Neural cell (in vitro differentiated cells): ENCODE measurements around the gene FKRP. TPM values are rescaled to one million over a fixed set of nuclear protein-coding genes. Genes with fewer than 3 reads are reported as not detected.
A peak's percentile ranks its signal among the peaks of the same experiment; 100 is the strongest.

Experiments used
- H2AFZ ChIP-seq: fragments of 200-600, 300-800 bp; sonication (generic), shearing (Covaris generic); 2 replicates; pipeline ENCODE4 v1.6.0; 2014; ENCODE audit warnings: low read depth, mild to moderate bottlenecking, antibody characterized with exemption, low read length, moderate library complexity
- H3F3A ChIP-seq: fragments of 200-600 bp; shearing (Covaris generic); 2 replicates; pipeline ENCODE4 v1.6.1; 2016; ENCODE audit warnings: mild to moderate bottlenecking, moderate library complexity, mixed read lengths, antibody characterized with exemption, low read length; ENCODE audit not compliant: insufficient read depth, poor library complexity, severe bottlenecking
- H3K27ac ChIP-seq: fragments of 200-600, 300-800 bp; sonication (generic), shearing (Covaris generic); 2 replicates; pipeline ENCODE4 v1.5.1; 2014; ENCODE audit warnings: mild to moderate bottlenecking, low read length, moderate library complexity
- H3K27me3 ChIP-seq: fragments of 300-800, 200-600 bp; sonication (generic), shearing (Covaris generic); 2 replicates; pipeline ENCODE4 v1.6.0; 2014; ENCODE audit warnings: mild to moderate bottlenecking, low read depth, low read length, moderate library complexity; ENCODE audit not compliant: insufficient read depth
- H3K36me3 ChIP-seq: fragments of 300-800, 200-600 bp; sonication (generic), shearing (Covaris generic); 2 replicates; pipeline ENCODE4 v1.5.1; 2014; ENCODE audit warnings: mild to moderate bottlenecking, antibody characterized with exemption, low read length, moderate library complexity; ENCODE audit not compliant: insufficient read depth
- H3K4me2 ChIP-seq: fragments of 300-800, 200-600 bp; sonication (generic), shearing (Covaris generic); 2 replicates; pipeline ENCODE4 v1.6.0; 2014; ENCODE audit warnings: mild to moderate bottlenecking, low read length
- H3K4me3 ChIP-seq: fragments of 300-800, 200-600 bp; sonication (generic), shearing (Covaris generic); 2 replicates; pipeline ENCODE4 v1.5.1; 2014; ENCODE audit warnings: mild to moderate bottlenecking, low read length, moderate library complexity
- H3K79me2 ChIP-seq: fragments of 200-600 bp; shearing (Covaris generic); replicated peaks from 2 replicates; pipeline ENCODE4 v1.6.0; 2014; ENCODE audit warnings: mild to moderate bottlenecking, low read length, moderate library complexity; ENCODE audit not compliant: insufficient read depth
- H3K9ac ChIP-seq: fragments of 300-800, 200-600 bp; sonication (generic), shearing (Covaris generic); 2 replicates; pipeline ENCODE4 v1.6.1; 2016; ENCODE audit warnings: mild to moderate bottlenecking, low read length, mixed read lengths
- H3K9me2 ChIP-seq: fragments of 200-600 bp; shearing (Covaris generic); 2 replicates; pipeline ENCODE4 v1.6.1; 2016; ENCODE audit warnings: mild to moderate bottlenecking, low read length, mixed read lengths; ENCODE audit not compliant: insufficient read depth
- H3K9me3 ChIP-seq: fragments of 200-600, 300-800 bp; sonication (generic), shearing (Covaris generic); 2 replicates; pipeline ENCODE4 v1.6.1; 2016; ENCODE audit warnings: mild to moderate bottlenecking, mixed run types, low read length, moderate library complexity, mixed read lengths
- H4K20me1 ChIP-seq: fragments of 200-600 bp; shearing (Covaris generic); 2 replicates; pipeline ENCODE4 v1.6.1; 2016; ENCODE audit warnings: mild to moderate bottlenecking, mixed run types; ENCODE audit not compliant: insufficient read depth
- EP300 ChIP-seq: fragments of 450-650 bp; conservative IDR thresholded peaks from 2 replicates; pipeline ENCODE4 v1.6.1; 2014; ENCODE audit warnings: antibody characterized with exemption, mild to moderate bottlenecking, moderate library complexity; ENCODE audit not compliant: poor library complexity, severe bottlenecking
- EZH2 ChIP-seq: fragments of 200-600, 300-800 bp; shearing (Covaris generic), sonication (generic); IDR thresholded peaks from 2 replicates; pipeline ENCODE4 v1.6.1; 2014; ENCODE audit warnings: antibody characterized with exemption, low read length, borderline replicate concordance, mild to moderate bottlenecking; ENCODE audit not compliant: insufficient read depth, poor library complexity, severe bottlenecking
- MXI1 ChIP-seq: fragments of 450-650 bp; conservative IDR thresholded peaks from 2 replicates; pipeline ENCODE4 v1.6.1; 2014; ENCODE audit warnings: antibody characterized with exemption, mild to moderate bottlenecking; ENCODE audit not compliant: poor library complexity, severe bottlenecking
- POLR2AphosphoS5 ChIP-seq: IDR thresholded peaks from 2 replicates; pipeline ENCODE4 v1.6.1; 2012
- RAD21 ChIP-seq: fragments of 450-650 bp; conservative IDR thresholded peaks from 2 replicates; pipeline ENCODE4 v1.6.1; 2014; ENCODE audit warnings: antibody characterized with exemption, mild to moderate bottlenecking, moderate library complexity
- SMC3 ChIP-seq: fragments of 450-650 bp; conservative IDR thresholded peaks from 2 replicates; pipeline ENCODE4 v1.6.1; 2014; ENCODE audit warnings: antibody characterized with exemption, mild to moderate bottlenecking, moderate library complexity; ENCODE audit not compliant: poor library complexity
- TAF1 ChIP-seq: IDR thresholded peaks from 2 replicates; pipeline ENCODE4 v1.6.1; 2012; ENCODE audit warnings: low read depth
- polyA plus RNA-seq: library from polyadenylated mRNA; depleted of rRNA; stranded (reverse); fragments of >200 nt; gene quantifications from 2 replicates; pipeline ENCODE4 v1.2.3, GENCODE V29; 2014
- TF ChIP-seq, protein P1 (sequence below): fragments of 450-650 bp; IDR thresholded peaks from 2 replicates; pipeline ENCODE4 v1.5.1; 2014; ENCODE audit warnings: antibody characterized with exemption, mild to moderate bottlenecking, moderate library complexity; ENCODE audit not compliant: poor library complexity, severe bottlenecking
- TF ChIP-seq, protein P2 (sequence below): IDR thresholded peaks from 2 replicates; pipeline ENCODE4 v1.6.1; 2012; ENCODE audit warnings: borderline replicate concordance

Gene FKRP
- polyA plus RNA-seq, 1 donor from 2014 or later: 27.8 TPM

DNA sequence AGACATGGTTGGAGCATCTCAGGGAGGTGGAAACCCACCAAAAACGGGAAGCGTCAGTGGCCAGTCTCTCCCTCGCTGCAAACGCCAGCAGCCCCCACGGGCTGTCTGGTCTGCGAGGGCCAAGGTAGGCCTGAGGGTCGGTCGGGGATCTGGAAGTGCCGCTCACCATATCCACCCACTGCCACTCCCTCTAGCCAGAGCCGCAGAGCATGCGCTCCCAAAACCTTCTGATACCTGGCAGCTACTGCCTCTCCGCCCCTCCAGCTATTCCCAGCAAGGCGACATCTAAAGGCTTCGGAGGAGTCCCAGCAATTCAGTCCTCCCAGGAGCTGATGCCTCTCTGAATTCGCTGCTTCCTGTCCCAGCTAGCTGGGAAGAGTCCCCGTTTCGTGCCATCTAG, 4.4 kb upstream of the FKRP start:
- Histone ChIP-seq H3K4me2 (no peak overlapping the region), H3K4me3 (no peak overlapping the region), H4K20me1 (peaks cover 38% of the 10 kb centered on the region), H3K27ac (no peak overlapping the region), H3K36me3 (peaks cover 5% of the 10 kb centered on the region), H3K9me3 (no peaks in the 10 kb centered on the region), H3K9me2 (no peaks in the 10 kb centered on the region), H2AFZ (no peak overlapping the region), H3K79me2 (peaks cover 72% of the 10 kb centered on the region), H3K27me3 (no peaks in the 10 kb centered on the region), H3K9ac (no peak overlapping the region), H3F3A (no peaks in the 10 kb centered on the region)
- TF ChIP-seq, protein P1, sequence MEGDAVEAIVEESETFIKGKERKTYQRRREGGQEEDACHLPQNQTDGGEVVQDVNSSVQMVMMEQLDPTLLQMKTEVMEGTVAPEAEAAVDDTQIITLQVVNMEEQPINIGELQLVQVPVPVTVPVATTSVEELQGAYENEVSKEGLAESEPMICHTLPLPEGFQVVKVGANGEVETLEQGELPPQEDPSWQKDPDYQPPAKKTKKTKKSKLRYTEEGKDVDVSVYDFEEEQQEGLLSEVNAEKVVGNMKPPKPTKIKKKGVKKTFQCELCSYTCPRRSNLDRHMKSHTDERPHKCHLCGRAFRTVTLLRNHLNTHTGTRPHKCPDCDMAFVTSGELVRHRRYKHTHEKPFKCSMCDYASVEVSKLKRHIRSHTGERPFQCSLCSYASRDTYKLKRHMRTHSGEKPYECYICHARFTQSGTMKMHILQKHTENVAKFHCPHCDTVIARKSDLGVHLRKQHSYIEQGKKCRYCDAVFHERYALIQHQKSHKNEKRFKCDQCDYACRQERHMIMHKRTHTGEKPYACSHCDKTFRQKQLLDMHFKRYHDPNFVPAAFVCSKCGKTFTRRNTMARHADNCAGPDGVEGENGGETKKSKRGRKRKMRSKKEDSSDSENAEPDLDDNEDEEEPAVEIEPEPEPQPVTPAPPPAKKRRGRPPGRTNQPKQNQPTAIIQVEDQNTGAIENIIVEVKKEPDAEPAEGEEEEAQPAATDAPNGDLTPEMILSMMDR: no peak
- TF ChIP-seq, protein P2, sequence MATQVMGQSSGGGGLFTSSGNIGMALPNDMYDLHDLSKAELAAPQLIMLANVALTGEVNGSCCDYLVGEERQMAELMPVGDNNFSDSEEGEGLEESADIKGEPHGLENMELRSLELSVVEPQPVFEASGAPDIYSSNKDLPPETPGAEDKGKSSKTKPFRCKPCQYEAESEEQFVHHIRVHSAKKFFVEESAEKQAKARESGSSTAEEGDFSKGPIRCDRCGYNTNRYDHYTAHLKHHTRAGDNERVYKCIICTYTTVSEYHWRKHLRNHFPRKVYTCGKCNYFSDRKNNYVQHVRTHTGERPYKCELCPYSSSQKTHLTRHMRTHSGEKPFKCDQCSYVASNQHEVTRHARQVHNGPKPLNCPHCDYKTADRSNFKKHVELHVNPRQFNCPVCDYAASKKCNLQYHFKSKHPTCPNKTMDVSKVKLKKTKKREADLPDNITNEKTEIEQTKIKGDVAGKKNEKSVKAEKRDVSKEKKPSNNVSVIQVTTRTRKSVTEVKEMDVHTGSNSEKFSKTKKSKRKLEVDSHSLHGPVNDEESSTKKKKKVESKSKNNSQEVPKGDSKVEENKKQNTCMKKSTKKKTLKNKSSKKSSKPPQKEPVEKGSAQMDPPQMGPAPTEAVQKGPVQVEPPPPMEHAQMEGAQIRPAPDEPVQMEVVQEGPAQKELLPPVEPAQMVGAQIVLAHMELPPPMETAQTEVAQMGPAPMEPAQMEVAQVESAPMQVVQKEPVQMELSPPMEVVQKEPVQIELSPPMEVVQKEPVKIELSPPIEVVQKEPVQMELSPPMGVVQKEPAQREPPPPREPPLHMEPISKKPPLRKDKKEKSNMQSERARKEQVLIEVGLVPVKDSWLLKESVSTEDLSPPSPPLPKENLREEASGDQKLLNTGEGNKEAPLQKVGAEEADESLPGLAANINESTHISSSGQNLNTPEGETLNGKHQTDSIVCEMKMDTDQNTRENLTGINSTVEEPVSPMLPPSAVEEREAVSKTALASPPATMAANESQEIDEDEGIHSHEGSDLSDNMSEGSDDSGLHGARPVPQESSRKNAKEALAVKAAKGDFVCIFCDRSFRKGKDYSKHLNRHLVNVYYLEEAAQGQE: no peak
- TF ChIP-seq POLR2AphosphoS5 (no peak), EP300 (no peak), TAF1 (no peak), EZH2 (no peak), RAD21 (no peak), MXI1 (no peak), SMC3 (no peak)

DNA sequence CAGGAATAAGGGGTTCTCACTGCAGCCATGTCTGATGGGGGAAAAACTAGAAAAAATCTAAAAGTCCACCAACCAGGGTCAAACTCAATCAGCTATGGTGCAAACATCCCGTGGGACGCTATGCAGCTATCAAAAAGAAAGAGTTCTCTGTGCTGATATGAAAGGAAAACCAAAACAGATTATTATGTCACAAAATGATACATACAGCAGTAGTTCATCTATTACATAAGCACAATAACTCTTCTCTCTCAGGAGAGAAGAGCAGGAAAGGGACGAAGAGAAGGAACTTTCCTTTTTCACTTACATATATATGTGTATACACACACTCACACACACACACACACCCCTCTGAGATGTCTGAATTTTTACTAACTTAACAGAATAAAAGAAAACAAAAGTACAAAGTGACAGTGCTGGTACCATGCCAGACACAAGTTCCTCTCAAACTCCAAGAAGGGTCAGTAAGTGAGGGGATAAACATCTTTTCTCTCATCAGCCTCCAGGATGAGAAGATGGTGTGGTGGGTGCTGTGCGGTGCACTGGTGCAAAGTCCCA, 2.9 kb upstream of the FKRP start:
- Histone ChIP-seq H3K27me3 (no peaks in the 10 kb centered on the region), H3K4me3 (peak overlapping the region; percentile 38), H3K36me3 (no peaks in the 10 kb centered on the region), H4K20me1 (peaks cover 36% of the 10 kb centered on the region), H2AFZ (no peak overlapping the region), H3K79me2 (peaks cover 79% of the 10 kb centered on the region), H3K4me2 (no peak overlapping the region), H3K27ac (no peak overlapping the region), H3K9ac (no peak overlapping the region), H3K9me2 (no peaks in the 10 kb centered on the region), H3F3A (no peaks in the 10 kb centered on the region), H3K9me3 (no peaks in the 10 kb centered on the region)
- no peak for TF ChIP-seq EZH2
- TF ChIP-seq POLR2AphosphoS5: no peak
- no peak for TF ChIP-seq SMC3
- no peak for TF ChIP-seq TAF1
- TF ChIP-seq, protein P1: no peak
- no peak for TF ChIP-seq RAD21
- TF ChIP-seq EP300: no peak
- no peak for TF ChIP-seq MXI1
- TF ChIP-seq, protein P2: no peak
